Measurements from ENCODE around the gene IL17RE. TPM values are rescaled to one million over a fixed set of nuclear protein-coding genes. Genes with fewer than 3 reads are reported as not detected.

The IL17RE gene
- total and polyA plus RNA-seq, 2 of the 13 experiments (the other 11 are each of a cell fraction or from before 2014, with no cell fraction given), result 14.5 to 24.1 TPM

DNA sequence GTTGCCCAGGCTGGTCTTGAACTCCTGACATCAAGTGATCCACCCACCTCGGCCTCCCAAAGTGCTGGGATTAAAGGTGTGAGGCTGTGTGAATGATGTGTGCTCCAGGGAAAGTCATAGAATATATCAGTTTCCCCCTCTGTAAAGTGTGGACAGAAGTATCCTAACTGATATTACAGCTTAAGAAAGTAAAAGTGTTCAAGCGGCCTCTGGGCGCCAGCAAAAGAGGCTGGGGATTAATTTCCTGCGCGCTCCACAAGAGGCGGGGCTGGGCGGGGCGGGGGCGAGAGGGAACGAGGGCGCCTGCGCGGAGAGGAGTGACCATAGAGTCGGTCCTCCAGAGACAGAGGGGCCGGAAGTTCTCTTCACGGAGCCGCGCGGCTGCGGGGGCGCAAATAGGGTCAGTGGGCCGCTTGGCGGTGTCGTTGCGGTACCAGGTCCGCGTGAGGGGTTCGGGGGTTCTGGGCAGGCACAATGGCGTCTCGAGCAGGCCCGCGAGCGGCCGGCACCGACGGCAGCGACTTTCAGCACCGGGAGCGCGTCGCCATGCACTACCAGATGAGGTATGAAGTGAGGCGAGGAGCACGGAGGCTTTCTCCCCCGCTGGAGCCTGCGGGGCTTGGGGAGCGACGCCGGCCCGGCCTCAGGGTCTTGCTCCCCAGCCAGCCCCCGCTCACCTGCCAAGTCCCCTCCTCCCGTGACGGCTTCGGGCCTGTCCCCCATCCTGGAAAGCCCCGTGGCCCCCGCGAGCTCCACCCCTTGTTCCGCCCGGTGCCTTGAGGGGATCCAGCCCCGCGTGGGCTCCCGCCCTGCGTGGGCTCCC, 12.2 kb upstream of the IL17RE start, which contains the start of gene JAGN1 (continued):
- TF ChIP-seq, protein P1, sequence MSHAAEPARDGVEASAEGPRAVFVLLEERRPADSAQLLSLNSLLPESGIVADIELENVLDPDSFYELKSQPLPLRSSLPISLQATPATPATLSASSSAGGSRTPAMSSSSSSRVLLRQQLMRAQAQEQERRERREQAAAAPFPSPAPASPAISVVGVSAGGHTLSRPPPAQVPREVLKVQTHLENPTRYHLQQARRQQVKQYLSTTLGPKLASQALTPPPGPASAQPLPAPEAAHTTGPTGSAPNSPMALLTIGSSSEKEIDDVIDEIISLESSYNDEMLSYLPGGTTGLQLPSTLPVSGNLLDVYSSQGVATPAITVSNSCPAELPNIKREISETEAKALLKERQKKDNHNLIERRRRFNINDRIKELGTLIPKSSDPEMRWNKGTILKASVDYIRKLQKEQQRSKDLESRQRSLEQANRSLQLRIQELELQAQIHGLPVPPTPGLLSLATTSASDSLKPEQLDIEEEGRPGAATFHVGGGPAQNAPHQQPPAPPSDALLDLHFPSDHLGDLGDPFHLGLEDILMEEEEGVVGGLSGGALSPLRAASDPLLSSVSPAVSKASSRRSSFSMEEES (CRISPR knock-in tag; IDR thresholded peaks at IDR 0.05), result no peak; the same call in none of the 2 replicates
- TF ChIP-seq ZNF768 (CRISPR knock-in tag; IDR thresholded peaks at IDR 0.05), result peak; percentile 79; the same call in 1 of the 2 replicates
- no peak for TF ChIP-seq ZNF572 (CRISPR knock-in tag; IDR thresholded peaks at IDR 0.05)
- 0 out of 2 replicates have a peak, but pooled peaks have one; percentile 36 for TF ChIP-seq SIX1 (CRISPR knock-in tag; IDR thresholded peaks at IDR 0.05; ENCODE audit: borderline replicate concordance)
- TF ChIP-seq, protein P2, sequence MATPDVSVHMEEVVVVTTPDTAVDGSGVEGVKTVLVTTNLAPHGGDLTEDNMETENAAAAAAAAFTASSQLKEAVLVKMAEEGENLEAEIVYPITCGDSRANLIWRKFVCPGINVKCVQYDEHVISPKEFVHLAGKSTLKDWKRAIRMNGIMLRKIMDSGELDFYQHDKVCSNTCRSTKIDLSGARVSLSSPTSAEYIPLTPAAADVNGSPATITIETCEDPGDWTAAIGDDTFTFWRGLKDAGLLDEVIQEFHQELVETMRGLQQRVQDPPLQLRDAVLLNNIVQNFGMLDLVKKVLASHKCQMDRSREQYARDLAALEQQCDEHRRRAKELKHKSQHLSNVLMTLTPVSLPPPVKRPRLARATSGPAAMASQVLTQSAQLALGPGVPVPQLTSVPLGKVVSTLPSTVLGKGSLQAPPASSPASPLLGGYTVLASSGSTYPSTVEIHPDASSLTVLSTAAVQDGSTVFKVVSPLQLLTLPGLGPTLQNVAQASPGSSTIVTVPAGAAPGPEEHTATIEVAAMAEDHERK (CRISPR knock-in tag; IDR thresholded peaks at IDR 0.05; ENCODE audit: low read depth), result no peak
- TF ChIP-seq SNRNP70 (IDR thresholded peaks at IDR 0.05; ENCODE audit: low read depth, low read length), result no peak
- TF ChIP-seq, protein P3, sequence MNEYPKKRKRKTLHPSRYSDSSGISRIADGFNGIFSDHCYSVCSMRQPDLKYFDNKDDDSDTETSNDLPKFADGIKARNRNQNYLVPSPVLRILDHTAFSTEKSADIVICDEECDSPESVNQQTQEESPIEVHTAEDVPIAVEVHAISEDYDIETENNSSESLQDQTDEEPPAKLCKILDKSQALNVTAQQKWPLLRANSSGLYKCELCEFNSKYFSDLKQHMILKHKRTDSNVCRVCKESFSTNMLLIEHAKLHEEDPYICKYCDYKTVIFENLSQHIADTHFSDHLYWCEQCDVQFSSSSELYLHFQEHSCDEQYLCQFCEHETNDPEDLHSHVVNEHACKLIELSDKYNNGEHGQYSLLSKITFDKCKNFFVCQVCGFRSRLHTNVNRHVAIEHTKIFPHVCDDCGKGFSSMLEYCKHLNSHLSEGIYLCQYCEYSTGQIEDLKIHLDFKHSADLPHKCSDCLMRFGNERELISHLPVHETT (CRISPR knock-in tag; conservative IDR thresholded peaks at IDR 0.05), result peak; percentile 64; the same call in 1 of the 2 replicates
- no peak for TF ChIP-seq CHD4 (IDR thresholded peaks at IDR 0.05; ENCODE audit: borderline replicate concordance, low read length)
- peak; percentile 80 for TF ChIP-seq IRF2 (CRISPR knock-in tag; IDR thresholded peaks at IDR 0.05)
- TF ChIP-seq SRSF1 (optimal IDR thresholded peaks at IDR 0.05; ENCODE audit: low read depth, low read length), result no peak
- TF ChIP-seq, protein P4, sequence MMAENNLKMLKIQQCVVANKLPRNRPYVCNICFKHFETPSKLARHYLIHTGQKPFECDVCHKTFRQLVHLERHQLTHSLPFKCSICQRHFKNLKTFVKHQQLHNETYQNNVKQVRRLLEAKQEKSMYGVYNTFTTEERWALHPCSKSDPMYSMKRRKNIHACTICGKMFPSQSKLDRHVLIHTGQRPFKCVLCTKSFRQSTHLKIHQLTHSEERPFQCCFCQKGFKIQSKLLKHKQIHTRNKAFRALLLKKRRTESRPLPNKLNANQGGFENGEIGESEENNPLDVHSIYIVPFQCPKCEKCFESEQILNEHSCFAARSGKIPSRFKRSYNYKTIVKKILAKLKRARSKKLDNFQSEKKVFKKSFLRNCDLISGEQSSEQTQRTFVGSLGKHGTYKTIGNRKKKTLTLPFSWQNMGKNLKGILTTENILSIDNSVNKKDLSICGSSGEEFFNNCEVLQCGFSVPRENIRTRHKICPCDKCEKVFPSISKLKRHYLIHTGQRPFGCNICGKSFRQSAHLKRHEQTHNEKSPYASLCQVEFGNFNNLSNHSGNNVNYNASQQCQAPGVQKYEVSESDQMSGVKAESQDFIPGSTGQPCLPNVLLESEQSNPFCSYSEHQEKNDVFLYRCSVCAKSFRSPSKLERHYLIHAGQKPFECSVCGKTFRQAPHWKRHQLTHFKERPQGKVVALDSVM (CRISPR knock-in tag; IDR thresholded peaks at IDR 0.05), result peak; percentile 36
- TF ChIP-seq NFIB (CRISPR knock-in tag; IDR thresholded peaks at IDR 0.05; ENCODE audit: borderline replicate concordance), result no peak
- TF ChIP-seq SYNCRIP (IDR thresholded peaks at IDR 0.05; ENCODE audit: insufficient read depth, low read depth, low read length), result no peak
- TF ChIP-seq ZNF468 (CRISPR knock-in tag; IDR thresholded peaks at IDR 0.05), result peak; percentile 90; the same call in 1 of the 2 replicates
- TF ChIP-seq ZNF724P (CRISPR knock-in tag; IDR thresholded peaks at IDR 0.05; ENCODE audit: borderline replicate concordance), result no peak
- TF ChIP-seq, protein P5, sequence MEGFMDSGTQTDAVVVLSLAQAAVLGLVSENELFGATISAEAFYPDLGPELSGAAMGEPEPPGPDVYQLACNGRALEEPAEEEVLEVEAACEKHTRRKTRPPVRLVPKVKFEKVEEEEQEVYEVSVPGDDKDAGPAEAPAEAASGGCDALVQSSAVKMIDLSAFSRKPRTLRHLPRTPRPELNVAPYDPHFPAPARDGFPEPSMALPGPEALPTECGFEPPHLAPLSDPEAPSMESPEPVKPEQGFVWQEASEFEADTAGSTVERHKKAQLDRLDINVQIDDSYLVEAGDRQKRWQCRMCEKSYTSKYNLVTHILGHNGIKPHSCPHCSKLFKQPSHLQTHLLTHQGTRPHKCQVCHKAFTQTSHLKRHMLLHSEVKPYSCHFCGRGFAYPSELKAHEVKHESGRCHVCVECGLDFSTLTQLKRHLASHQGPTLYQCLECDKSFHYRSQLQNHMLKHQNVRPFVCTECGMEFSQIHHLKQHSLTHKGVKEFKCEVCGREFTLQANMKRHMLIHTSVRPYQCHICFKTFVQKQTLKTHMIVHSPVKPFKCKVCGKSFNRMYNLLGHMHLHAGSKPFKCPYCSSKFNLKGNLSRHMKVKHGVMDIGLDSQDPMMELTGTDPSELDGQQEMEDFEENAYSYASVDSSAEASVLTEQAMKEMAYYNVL (CRISPR knock-in tag; IDR thresholded peaks at IDR 0.05; ENCODE audit: borderline replicate concordance), result peak; percentile 62; the same call in 1 of the 2 replicates
- no peak for TF ChIP-seq STAT5B (CRISPR knock-in tag; IDR thresholded peaks at IDR 0.05)
- peak; percentile 60; the same call in 1 of the 2 replicates for TF ChIP-seq ZNF441 (CRISPR knock-in tag; IDR thresholded peaks at IDR 0.05; ENCODE audit: borderline replicate concordance)
- no peak for TF ChIP-seq NCOR1 (IDR thresholded peaks at IDR 0.05; ENCODE audit: borderline replicate concordance, low read length)
- no peak for TF ChIP-seq NR2F2 (IDR thresholded peaks at IDR 0.05; ENCODE audit: borderline replicate concordance, low read depth)

Data from HepG2 (cell line).